Mucosa of gallbladder (tissue), 1 donor: ENCODE data around the gene PSMB11. TPM values are rescaled to one million over a fixed set of nuclear protein-coding genes. Genes with fewer than 3 reads are reported as not detected.

Experiments
- DNase-seq: peaks from one replicate; pipeline ENCODE4 v3.0.0-alpha.2; 2020; ENCODE audit warnings: low spot score
- total RNA-seq: library from RNA; stranded (reverse); gene quantifications from one replicate; pipeline ENCODE4 v1.2.1, GENCODE V29; 2021
- donor health status: DM: no; HTN: no; CAD: no.

The PSMB11 gene
- total RNA-seq, 1 donor from 2014 or later = not detected

- no peak for DNase-seq
These were observed 43.4 kb downstream of the PSMB11 start for GRCh38 chr14:23085458-23085857.

DNA sequence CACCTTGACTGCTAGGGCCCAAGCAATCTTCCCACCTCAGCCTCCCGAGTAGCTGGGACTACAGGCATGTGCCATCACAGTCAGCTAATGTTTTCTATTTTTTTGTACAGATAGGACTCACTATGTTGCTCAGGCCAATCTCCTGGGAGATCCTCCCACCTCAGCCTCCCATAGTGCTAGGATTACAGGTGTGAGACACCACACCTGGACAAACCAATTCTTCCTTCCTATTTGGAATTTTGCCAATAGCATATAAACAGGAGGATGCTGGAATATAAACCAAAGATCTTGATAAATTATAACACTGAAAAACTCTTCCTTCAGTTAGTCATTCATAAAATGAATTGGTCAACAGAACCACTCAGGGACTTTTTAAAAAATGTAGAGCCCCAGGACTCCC, 44.6 kb downstream of the PSMB11 start:
- DNase-seq = no peak

- no peak for DNase-seq
These were observed 47.7 kb downstream of the PSMB11 start for GRCh38 chr14:23089498-23090253.

- no peak for DNase-seq
These were observed 48.2 kb downstream of the PSMB11 start for GRCh38 chr14:23090254-23090636.

DNA sequence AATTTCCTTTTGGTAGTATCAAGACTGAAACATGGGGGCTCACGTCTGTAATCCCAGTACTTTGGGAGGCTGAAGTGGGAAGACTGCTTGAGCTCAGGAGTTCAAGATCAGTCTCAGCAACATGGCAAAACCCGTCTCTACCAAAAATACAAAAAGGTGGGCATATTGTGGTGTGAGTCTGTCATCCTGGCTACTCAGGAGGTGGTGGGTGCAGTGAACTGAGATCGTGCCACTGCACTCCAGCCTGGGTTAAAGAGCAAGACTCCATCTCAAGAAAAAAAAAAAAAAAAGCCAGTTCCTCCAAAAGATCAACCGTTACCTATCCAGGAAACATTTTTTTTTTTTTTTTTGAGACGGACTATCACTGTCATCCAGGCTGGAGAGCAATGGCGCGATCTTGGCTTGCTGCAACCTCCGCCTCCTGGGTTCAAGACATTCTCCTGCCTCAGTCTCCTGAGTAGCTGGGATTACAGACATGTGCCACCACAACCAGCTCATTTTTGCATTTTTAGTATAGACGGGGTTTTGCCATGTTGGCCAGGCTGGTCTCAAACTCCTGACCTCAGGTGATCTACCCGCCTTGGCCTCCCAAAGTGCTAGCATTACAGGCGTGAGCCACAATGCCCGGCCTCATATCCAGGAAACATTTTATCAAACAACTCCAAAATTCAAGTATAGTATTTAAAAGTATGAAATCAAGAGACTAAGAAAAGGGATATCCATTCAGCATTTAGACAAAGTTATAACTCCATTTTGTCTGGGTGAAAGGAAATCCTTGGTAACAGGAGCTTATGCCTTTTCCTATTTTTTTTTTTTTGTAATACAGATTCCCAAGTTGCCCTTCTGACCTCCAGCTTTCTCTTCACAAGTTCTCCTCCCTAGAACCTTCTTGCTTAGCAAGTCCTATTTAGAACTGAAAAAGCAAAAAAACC, 49.5 kb downstream of the PSMB11 start:
- no peak for DNase-seq

DNA sequence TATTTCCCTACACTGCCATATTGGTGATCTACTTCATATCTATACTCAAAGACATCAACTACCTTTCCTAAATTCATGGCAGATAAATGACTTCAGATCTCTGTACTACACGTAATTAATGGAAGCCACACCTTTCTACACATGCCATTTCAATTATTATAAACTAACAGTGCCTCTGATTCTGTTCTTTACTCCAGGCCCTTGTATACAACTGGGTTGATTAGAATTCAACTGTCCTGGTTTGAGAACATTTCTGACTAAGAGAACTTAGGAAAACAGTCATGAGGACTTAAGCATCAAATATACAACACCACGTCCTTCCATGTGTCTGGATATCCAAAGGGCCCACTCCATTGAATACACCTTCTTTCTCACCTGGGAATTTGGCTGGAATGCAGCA, 51.1 kb downstream of the PSMB11 start:
- no peak for DNase-seq

GRCh38 chr14:23093526-23093925, 51.5 kb downstream of the PSMB11 start:
- no peak for DNase-seq

Other genes with a start within 250 kb of the PSMB11 start
- 72.7 TPM for gene SLC7A7, start 226.8 kb upstream of the PSMB11 start, total RNA-seq
- gene MRPL52, start 212.3 kb upstream of the PSMB11 start, total RNA-seq = 85.1 TPM
- gene MMP14, start 205.6 kb upstream of the PSMB11 start, total RNA-seq = 222 TPM
- 315 TPM for gene LRP10, start 170.5 kb upstream of the PSMB11 start, total RNA-seq
- gene REM2, start 159.0 kb upstream of the PSMB11 start, total RNA-seq = 1.4 TPM
- gene RBM23, start 123.1 kb upstream of the PSMB11 start, total RNA-seq = 76.5 TPM
- 51.0 TPM for gene PRMT5, start 112.8 kb upstream of the PSMB11 start, total RNA-seq
- 38.8 TPM for gene HAUS4, start 85.1 kb upstream of the PSMB11 start, total RNA-seq
- gene AJUBA, start 59.7 kb upstream of the PSMB11 start, total RNA-seq = 53.3 TPM
- gene C14orf93, start 32.1 kb upstream of the PSMB11 start, total RNA-seq = 13.9 TPM
- gene PSMB5, start 7.3 kb upstream of the PSMB11 start, total RNA-seq = 103 TPM
- 22.1 TPM for gene CDH24, start 15.3 kb downstream of the PSMB11 start, total RNA-seq
- gene ACIN1, start 52.9 kb downstream of the PSMB11 start, total RNA-seq = 196 TPM
- 46.1 TPM for gene C14orf119, start 53.3 kb downstream of the PSMB11 start, total RNA-seq
- gene CIROP, start 62.8 kb downstream of the PSMB11 start, total RNA-seq = not detected
- gene CEBPE, start 77.0 kb downstream of the PSMB11 start, total RNA-seq = 0.20 TPM
- gene SLC7A8, start 141.4 kb downstream of the PSMB11 start, total RNA-seq = 98.5 TPM
- gene RNF212B, start 195.7 kb downstream of the PSMB11 start, total RNA-seq = 0.20 TPM
- 26.0 TPM for gene HOMEZ, start 243.9 kb downstream of the PSMB11 start, total RNA-seq